Measurements from ENCODE around the gene ASCL1.

Gene ASCL1

GRCh38 chr12:102957339-102958050 lies at the start of gene ASCL1:
Gene ASCL1, plus strand, starts transcription at chr12:102957674. Its CDS starts 571 bp downstream, at chr12:102958245.
- DNase-seq = peak; percentile 87

GRCh38 chr12:102907918-102908317 lies 49.6 kb upstream of the ASCL1 start:
- no peak for DNase-seq

GRCh38 chr12:102910137-102910536 lies 47.3 kb upstream of the ASCL1 start:
- no peak for DNase-seq

- DNase-seq = no peak
Measured at GRCh38 chr12:102910792-102911191, 46.7 kb upstream of the ASCL1 start.

- DNase-seq = no peak
Measured at GRCh38 chr12:102911320-102911719, 46.2 kb upstream of the ASCL1 start.

GRCh38 chr12:102912258-102912657 lies 45.2 kb upstream of the ASCL1 start:
- DNase-seq = no peak

- DNase-seq = no peak
Measured at GRCh38 chr12:102913453-102914226, 43.8 kb upstream of the ASCL1 start.

GRCh38 chr12:102916252-102917025 lies 41.0 kb upstream of the ASCL1 start:
- no peak for DNase-seq

- DNase-seq = no peak
Measured at GRCh38 chr12:102917026-102917787, 40.3 kb upstream of the ASCL1 start, which contains the start of gene PAH. Gene PAH, minus strand, starts transcription at chr12:102917244. Its CDS starts 114 bp downstream, at chr12:102917130.

- no peak for DNase-seq
Measured at GRCh38 chr12:102918840-102919239, 38.6 kb upstream of the ASCL1 start.

GRCh38 chr12:102920271-102920670 lies 37.2 kb upstream of the ASCL1 start:
- DNase-seq = no peak

GRCh38 chr12:102921240-102921639 lies 36.2 kb upstream of the ASCL1 start:
- DNase-seq = no peak

GRCh38 chr12:102927220-102927619 lies 30.3 kb upstream of the ASCL1 start:
- DNase-seq = no peak

GRCh38 chr12:102933168-102933567 lies 24.3 kb upstream of the ASCL1 start:
- DNase-seq = no peak

- no peak for DNase-seq
Measured at GRCh38 chr12:102939059-102939458, 18.4 kb upstream of the ASCL1 start.

GRCh38 chr12:102939670-102940222 lies 17.7 kb upstream of the ASCL1 start:
- DNase-seq = no peak

- DNase-seq = peak; percentile 3
Measured at GRCh38 chr12:102946042-102946441, 11.4 kb upstream of the ASCL1 start.

GRCh38 chr12:102948941-102949352 lies 8.5 kb upstream of the ASCL1 start:
- DNase-seq = peak; percentile 47

- peak; percentile 71 for DNase-seq
Measured at GRCh38 chr12:102950107-102950949, 7.1 kb upstream of the ASCL1 start.

GRCh38 chr12:102950950-102951619 lies 6.4 kb upstream of the ASCL1 start:
- peak; percentile 68 for DNase-seq

GRCh38 chr12:102951841-102952240 lies 5.6 kb upstream of the ASCL1 start:
- peak; percentile 56 for DNase-seq
